ENCODE measurements around the gene RAB3GAP2. TPM values are rescaled to one million over a fixed set of nuclear protein-coding genes. Genes with fewer than 3 reads are reported as not detected.

RAB3GAP2 gene
- total RNA-seq, 4 donors from 2014 or later, result 37.0 to 53.1 (median 42.9) TPM

DNA sequence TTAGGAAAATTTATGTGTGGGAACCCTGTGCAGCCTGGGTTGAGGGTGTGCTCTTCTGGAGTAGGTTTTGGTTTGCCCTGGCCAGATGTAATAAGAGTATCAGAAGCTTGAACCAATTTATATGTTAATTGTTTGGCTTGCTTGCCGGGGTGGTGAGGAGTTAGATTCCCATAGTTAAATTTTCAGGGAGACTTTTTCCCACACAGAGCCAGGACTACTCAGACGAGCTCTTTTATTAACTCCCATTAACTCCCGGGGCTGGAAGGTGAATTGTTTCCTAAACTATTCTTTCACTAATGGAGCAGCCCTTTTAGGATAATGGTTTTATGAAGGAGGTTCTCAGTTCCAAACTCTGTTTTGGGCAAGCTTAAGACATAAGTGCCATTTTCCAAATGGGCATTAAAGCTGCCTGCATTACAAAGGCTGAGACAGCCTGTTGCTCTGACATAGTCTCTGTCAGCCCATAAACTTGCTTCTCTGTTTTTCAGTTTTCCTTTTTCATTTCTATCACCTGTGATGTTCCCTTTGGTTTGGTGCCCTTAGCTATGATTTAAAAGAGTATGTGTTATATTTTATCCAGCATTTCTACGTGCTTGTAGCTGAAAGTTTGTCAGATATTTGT is 18.0 kb upstream of the RAB3GAP2 start:
- H3K27me3 ChIP-seq, result no peaks in the 10 kb centered on the region
- 56 to 59% methylated on average over 4 of the region's 4 CpGs for WGBS, 2 donors
- H3K4me3 ChIP-seq (replicated peaks in 1 of 3), result no peak overlapping the region
- no peak for DNase-seq
- no peaks in the 10 kb centered on the region for H3K4me1 ChIP-seq
- H3K9me3 ChIP-seq, result no peaks in the 10 kb centered on the region
- no peaks in the 10 kb centered on the region for H3K36me3 ChIP-seq
- H3K27ac ChIP-seq, result no peak overlapping the region
- no peak for TF ChIP-seq POLR2A (IDR thresholded peaks at IDR 0.05)
- intact Hi-C loops (cut with DNase I), result no loop called here

- H3K4me1 ChIP-seq, result no peaks in the 10 kb centered on the region
- intact Hi-C loops (cut with DNase I), result no loop called here
- H3K36me3 ChIP-seq, result no peaks in the 10 kb centered on the region
- no peaks in the 10 kb centered on the region for H3K9me3 ChIP-seq
- H3K27me3 ChIP-seq, result no peaks in the 10 kb centered on the region
- H3K27ac ChIP-seq, result no peak overlapping the region
- no peak for DNase-seq
- no peak overlapping the region for H3K4me3 ChIP-seq (replicated peaks in 1 of 3)
- TF ChIP-seq, protein P1, sequence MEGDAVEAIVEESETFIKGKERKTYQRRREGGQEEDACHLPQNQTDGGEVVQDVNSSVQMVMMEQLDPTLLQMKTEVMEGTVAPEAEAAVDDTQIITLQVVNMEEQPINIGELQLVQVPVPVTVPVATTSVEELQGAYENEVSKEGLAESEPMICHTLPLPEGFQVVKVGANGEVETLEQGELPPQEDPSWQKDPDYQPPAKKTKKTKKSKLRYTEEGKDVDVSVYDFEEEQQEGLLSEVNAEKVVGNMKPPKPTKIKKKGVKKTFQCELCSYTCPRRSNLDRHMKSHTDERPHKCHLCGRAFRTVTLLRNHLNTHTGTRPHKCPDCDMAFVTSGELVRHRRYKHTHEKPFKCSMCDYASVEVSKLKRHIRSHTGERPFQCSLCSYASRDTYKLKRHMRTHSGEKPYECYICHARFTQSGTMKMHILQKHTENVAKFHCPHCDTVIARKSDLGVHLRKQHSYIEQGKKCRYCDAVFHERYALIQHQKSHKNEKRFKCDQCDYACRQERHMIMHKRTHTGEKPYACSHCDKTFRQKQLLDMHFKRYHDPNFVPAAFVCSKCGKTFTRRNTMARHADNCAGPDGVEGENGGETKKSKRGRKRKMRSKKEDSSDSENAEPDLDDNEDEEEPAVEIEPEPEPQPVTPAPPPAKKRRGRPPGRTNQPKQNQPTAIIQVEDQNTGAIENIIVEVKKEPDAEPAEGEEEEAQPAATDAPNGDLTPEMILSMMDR (IDR thresholded peaks at IDR 0.05), result no peak
- TF ChIP-seq POLR2A (IDR thresholded peaks at IDR 0.05), result no peak
- WGBS, 2 donors, result 94 to 96% methylated on average over 8 of the region's 8 CpGs
Measured at GRCh38 chr1:220287129-220287528, 14.9 kb upstream of the RAB3GAP2 start.

DNA sequence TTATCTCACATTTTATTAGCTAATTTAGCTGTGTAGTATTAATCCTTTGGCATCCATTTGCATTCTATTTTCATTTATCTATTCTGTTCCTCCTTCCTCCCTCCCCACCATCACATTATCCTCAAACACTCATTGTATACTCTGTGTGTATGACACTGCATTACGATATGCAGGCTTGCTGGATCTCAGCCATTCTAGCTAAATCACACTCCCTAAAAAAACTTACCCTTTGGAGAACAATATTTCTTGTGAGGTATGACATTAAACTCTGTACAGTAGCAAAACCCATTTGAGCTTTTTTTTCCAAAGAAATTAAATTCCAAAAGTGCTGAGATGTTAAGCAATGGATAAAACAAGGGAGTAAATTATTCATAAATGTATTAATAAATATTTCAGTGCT is 11.4 kb upstream of the RAB3GAP2 start:
- H3K27ac ChIP-seq, result no peak overlapping the region
- no peaks in the 10 kb centered on the region for H3K36me3 ChIP-seq
- H3K4me3 ChIP-seq (replicated peaks in 1 of 3), result no peak overlapping the region
- 62 to 78% methylated on average over 1 of the region's 1 CpG for WGBS, 2 donors
- no peak for DNase-seq
- intact Hi-C loops (cut with DNase I), result no loop called here
- H3K27me3 ChIP-seq, result no peaks in the 10 kb centered on the region
- no peaks in the 10 kb centered on the region for H3K9me3 ChIP-seq
- no peak for TF ChIP-seq POLR2A (IDR thresholded peaks at IDR 0.05)
- TF ChIP-seq, protein P1 (IDR thresholded peaks at IDR 0.05), result no peak
- H3K4me1 ChIP-seq, result no peaks in the 10 kb centered on the region

DNA sequence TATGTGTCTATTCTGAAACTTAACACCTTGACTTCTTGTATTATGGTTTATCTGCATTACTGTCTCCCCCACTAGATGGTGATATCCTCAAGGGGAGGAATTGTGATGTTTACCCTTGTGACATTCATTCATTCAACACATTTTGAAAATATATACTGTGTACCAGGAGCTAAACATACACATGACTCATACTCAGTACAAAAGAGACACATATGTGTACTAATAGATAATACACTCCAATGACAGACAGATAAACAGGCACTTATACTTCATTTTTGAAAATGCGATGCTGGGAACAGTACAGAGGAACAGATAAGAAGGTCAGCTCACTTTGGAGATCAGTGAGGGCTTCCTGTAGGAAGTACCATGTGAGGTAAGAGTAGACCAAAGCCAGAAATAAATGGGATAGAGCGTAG is 8.9 kb upstream of the RAB3GAP2 start:
- H3K27ac ChIP-seq, result no peak overlapping the region
- no peak for DNase-seq
- no peaks in the 10 kb centered on the region for H3K9me3 ChIP-seq
- intact Hi-C loops (cut with DNase I), result no loop called here
- TF ChIP-seq POLR2A (IDR thresholded peaks at IDR 0.05), result no peak
- TF ChIP-seq, protein P1 (IDR thresholded peaks at IDR 0.05), result peak in 3 of 6 experiments; percentile 21 to 38 (median 24)
- no peaks in the 10 kb centered on the region for H3K36me3 ChIP-seq
- no peaks in the 10 kb centered on the region for H3K4me1 ChIP-seq
- no peak overlapping the region for H3K4me3 ChIP-seq (replicated peaks in 1 of 3)
- H3K27me3 ChIP-seq, result no peaks in the 10 kb centered on the region
- 93 to 97% methylated on average over 2 of the region's 2 CpGs for WGBS, 2 donors

GRCh38 chr1:220280249-220280648 is 8.0 kb upstream of the RAB3GAP2 start:
- H3K36me3 ChIP-seq, result no peaks in the 10 kb centered on the region
- H3K27ac ChIP-seq, result no peak overlapping the region
- DNase-seq, result no peak
- WGBS, 2 donors, result 86 to 88% methylated on average over 3 of the region's 3 CpGs
- H3K27me3 ChIP-seq, result no peaks in the 10 kb centered on the region
- no peaks in the 10 kb centered on the region for H3K4me1 ChIP-seq
- intact Hi-C loops (cut with DNase I), result no loop called here
- no peaks in the 10 kb centered on the region for H3K9me3 ChIP-seq
- H3K4me3 ChIP-seq (replicated peaks in 1 of 3), result no peak overlapping the region
- no peak for TF ChIP-seq POLR2A (IDR thresholded peaks at IDR 0.05)
- TF ChIP-seq, protein P1 (IDR thresholded peaks at IDR 0.05), result no peak

All from thyroid gland (tissue), 4 donors.